Measurements from ENCODE around the gene EPYC.
A peak's percentile ranks its signal among the peaks of the same experiment; 100 is the strongest.

The EPYC gene, protein sequence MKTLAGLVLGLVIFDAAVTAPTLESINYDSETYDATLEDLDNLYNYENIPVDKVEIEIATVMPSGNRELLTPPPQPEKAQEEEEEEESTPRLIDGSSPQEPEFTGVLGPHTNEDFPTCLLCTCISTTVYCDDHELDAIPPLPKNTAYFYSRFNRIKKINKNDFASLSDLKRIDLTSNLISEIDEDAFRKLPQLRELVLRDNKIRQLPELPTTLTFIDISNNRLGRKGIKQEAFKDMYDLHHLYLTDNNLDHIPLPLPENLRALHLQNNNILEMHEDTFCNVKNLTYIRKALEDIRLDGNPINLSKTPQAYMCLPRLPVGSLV

GRCh38 chr12:91004872-91005271 lies at the start of gene EPYC:
TSS of gene EPYC (minus strand) at chr12:91004972. CDS start at chr12:91002565, 2,407 bp downstream.
- DNase-seq = no peak

- peak; percentile 33 for DNase-seq
Measured at GRCh38 chr12:91053951-91054715, 49.4 kb upstream of the EPYC start.

DNA sequence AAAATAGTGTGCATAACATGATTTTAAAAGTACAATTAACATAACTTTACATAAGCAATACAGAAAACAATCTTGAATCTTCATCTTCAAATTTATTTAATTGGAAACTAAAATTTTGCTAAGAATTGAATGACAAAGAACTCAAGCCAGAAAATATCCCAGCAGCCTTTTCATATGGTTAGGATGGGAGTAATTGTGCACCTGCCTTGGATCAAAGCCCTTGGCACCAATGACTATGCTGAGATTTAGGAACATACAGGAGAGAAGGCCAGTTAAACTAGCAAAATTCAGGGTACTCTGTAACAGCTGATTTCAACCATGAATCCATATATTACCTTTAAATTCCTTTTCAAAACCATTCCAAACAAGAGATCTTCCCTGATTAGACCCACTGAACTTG lies 47.3 kb upstream of the EPYC start:
- DNase-seq = no peak

DNA sequence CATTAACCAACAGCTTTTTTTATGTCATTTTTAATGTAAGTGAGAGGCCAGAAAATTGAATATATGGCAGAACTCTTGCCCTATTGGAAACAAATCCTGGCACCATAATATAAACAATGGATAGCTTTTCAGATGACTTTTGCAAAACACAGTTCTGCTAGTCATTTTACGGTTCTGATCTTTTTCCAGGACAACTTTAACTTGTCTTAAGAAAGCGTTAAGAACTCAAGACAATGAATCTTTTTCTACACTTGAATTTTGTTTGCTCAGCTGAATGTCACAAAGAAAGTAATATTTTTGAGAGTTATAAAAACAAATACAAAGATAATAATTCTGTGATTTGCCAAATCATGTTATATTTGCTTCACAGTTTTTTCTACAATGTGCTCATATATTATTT lies 39.8 kb upstream of the EPYC start:
- DNase-seq = no peak

DNA sequence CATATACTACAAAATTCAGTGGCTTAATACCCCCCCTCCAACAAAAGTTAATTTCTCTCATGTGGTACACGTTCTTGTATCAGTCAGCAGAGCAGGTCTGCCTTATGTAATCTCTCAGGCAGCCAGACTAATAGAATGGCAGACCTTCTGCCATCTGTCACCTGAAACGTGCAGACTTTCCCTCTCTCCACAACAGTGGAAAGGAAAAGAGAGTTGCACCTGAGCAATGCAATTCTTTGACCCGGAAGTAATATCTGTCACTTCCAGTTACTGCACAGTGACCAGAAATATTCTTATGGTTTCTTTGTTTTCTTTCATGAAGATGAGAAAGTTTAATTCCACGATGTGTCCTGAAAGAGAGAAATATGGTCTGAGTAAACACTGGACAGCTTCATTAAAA lies 38.6 kb upstream of the EPYC start:
- peak; percentile 28 for DNase-seq

GRCh38 chr12:91040096-91040755 lies 35.5 kb upstream of the EPYC start:
- DNase-seq = no peak

DNA sequence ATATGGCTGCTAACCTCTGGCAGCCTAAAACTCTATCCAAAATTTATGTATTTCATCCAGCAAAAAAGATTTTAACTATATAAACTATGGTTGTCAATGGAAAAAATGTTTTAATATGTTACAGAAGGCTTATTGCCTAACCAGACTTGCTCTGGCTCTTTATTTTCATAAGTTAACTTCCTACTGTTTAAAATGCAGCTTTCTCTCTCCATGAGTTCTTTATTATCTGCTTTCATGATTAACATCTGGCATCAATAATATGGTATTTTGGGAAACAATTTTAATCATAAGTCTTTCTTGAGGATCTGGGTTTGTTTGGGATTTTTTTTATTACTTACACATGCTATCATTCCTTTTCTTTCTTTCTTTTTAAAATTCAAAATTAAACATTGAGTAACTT lies 32.5 kb upstream of the EPYC start:
- no peak for DNase-seq

DNA sequence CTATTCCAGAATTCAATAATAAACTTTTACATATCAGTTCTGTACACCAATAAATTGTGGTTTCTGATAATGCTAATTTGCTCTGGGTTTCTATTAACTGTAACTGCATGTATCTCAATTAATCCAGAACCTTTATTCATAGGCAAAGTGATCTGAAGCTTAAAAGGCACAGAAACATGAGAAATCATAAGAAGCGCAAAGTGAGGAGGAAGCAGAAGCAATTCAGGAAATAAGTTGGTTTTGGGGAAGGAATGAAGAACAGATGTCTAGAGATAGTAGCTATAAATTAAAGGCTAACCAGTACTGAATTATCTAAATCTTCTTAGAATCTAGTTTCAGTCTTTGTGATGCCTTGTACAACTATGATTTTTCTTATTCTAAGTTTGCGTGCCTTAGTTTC lies 28.5 kb upstream of the EPYC start:
- DNase-seq = no peak

DNA sequence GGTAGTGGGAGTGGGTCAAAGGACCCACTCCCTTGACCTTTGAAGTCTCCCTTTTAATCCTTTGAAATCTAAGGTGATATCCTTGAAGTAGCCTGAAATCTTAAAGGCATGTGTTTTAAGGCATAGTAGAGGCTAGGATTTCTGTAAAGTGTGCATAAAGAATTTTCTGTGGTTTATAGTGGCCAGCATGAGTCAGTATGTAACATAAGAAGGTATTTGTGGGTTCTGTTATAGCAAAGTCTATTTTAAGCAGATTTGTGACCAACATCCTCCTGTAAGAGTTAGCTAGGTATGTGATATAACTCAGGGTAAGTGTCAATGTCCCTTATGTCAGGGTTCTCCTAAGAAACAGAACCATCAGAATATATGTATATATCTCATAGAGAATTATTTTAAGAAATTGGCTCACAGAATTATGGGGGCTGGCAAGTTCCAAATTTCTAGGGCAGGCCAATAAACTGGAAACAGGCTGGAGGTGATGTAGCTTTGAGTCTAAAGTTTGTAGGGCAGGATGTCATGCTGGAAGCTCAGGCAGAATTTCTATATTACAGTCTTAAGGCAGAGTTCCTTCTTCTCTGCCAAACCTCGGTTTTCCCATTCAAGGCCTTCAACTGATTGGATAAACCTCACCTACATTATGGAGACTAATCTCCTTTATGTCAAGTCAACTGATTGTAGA lies 18.7 kb upstream of the EPYC start:
- DNase-seq = no peak

DNA sequence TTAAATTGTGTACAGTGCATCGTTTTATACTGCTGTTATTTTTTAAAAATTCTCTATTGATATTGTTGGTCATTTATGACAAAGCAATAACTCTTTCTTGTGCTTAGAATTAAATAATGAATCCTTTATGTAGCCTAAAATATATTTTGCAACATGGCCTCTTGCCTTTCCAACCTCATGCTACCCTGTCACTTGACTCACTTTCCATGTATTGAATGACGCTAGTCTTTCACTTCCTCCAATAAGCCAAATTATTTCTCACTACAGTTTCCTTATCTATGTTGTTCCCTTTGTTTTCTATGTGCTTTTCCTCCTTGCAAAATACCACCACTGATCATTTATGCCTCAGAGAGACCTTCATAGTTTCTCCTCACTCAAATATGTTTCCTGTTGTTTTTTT lies 16.3 kb upstream of the EPYC start:
- DNase-seq = no peak

- DNase-seq = no peak
Measured at GRCh38 chr12:91019455-91019854, 14.7 kb upstream of the EPYC start.

DNA sequence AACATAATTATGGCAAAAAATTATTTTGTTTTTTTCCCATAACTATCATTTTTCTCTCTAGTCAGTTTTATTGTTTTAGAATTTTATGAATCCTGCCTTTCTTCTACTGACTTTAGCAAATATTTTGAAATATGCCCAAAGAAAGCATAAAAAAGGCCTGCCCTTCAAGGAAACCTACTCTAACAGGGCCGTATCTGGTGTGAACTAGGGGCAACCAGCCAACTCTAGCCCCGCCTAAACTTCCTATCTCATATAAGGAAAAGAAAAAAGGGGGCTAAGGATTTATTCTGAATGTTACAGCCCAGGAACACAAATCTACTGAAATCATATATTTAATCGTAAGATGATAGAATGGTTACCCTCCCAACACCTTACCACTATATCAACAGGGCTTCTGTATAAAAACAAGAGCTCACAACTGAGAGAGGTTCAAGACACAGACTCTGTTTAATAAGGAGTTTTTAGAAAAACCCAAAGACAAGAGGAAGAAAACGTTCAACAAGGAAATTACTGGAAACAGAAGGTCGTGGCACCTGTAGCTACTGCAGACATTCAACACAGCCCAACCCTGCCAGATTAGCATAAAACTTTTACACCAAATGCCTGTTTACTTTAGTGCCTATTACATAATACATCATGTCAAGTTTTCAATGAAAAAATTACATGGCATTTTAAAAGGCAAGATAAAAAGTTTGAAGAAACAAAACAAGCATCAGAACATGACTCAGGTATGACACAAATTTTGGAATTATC lies 12.9 kb upstream of the EPYC start:
- no peak for DNase-seq

- DNase-seq = no peak
Measured at GRCh38 chr12:91017043-91017442, 12.3 kb upstream of the EPYC start.

DNA sequence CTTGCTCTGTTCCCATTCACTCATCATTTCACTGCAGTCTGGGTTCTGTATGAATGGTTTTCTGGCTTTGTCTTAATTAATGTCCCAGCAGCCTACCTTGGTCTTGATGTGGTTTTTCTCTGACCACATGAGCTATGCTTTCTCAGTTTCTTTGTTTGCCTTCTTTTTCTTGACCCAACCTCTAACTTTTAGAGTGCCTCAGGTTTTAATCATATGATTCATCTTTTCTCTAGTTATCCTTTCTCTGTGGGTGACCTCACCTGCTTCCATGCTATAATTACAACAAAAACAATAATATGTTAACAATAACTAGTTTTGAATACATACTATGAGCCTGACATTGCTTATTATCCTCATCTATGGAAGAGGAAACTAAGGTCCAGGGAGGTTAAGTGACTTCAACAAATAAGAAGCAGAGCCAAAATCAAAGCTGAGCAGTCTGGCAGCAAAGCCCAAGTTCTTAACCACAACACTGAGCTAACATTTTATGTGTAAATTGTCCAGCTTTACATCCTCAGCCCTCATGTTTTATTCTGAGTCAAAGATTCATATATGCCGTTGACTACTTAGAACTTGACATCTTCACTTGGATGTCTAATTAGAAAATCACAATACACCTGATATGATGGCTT lies 4.7 kb upstream of the EPYC start:
- no peak for DNase-seq

- no peak for DNase-seq
Measured at GRCh38 chr12:91007531-91008290, 2.9 kb upstream of the EPYC start.

- no peak for DNase-seq
Measured at GRCh38 chr12:91003737-91004136, 1.0 kb downstream of the EPYC start.

DNA sequence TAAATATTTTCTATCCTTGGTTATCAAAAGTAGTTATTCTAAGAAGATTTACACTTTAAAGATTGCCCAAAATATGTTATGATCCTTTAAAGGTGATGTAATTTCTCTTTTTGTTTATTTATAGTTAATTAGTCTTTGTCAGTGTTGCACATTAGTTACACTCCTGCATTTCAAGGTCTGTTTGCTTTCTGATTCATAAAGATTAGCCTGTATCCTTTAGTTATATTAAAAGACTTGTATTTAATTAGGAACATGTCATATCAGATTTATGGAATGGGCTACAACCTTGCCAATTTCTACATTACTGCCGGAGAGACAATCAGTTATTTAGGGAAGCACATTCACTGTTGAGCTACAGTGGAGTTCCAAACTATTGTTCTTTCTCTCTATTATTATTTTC lies 3.5 kb downstream of the EPYC start:
- DNase-seq = no peak

- no peak for DNase-seq
Measured at GRCh38 chr12:90999966-91000365, 4.8 kb downstream of the EPYC start.

DNA sequence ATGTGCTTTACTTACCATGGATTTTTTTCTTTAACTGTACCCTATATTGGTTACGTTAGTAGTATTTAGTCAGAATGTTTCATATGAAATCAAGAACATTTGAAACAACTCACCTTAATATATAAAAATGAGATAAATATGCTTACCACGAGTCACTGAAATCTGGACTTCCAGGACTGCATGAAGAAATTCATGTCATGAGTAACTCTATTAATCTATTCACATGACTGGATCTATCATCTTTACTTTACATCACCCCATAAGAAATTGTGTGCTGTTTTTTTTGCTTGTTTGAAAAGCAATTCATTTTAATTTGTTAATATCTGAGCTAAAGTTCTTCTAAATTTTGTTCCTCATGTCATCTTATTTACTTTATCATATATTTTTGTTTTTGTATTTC lies 5.2 kb downstream of the EPYC start:
- DNase-seq = no peak

DNA sequence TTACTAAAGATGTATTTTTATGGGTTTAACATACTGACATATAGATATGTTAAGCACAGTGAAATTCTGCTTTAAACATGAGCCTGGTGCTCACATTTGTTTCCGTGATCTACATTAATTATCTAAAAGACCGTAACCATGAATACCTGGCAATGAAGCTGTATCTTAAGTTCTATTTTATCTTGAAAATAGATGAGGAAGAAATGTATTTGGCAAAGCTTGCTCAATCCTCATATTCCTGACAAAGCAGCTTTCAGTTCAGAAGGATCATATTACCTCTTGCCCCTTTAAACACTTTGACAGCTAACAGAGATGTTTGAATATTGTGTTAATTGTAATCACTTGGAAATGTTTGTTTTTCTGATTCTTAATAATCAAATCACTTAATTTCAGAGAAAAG lies 9.8 kb downstream of the EPYC start:
- DNase-seq = peak; percentile 21

DNA sequence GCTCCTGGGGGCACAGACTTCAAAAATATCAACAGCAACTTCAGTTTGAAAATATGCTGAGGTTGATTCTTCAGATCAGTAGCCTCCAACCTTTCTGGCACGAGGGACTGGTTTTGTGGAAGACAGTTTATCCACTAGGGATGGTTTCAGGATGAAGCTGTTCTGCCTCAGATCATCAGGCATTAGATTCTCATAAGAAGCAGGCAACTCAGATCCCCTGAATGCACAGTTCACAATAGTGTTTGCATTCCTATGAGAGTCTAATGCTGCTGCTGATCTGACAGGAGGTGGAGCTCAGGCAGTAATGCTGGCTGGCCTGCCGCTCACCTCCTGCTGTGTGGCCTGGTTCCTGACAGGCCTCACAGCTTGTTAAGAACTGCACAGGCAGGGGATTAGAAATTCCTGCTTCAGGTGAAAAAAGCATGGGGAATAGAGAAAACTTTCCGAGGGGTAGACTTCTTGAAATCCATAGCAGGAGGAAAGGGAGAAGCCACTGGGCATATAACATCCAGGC lies 12.8 kb downstream of the EPYC start:
- DNase-seq = no peak

All from DMS53 (cell line).